Peyer's patch (tissue), 4 donors: ENCODE data around the gene ECHS1. TPM values are rescaled to one million over a fixed set of nuclear protein-coding genes. Genes with fewer than 3 reads are reported as not detected.
"Not testable (repeated sequence)": the region's sequence is repeated elsewhere in the genome, so short reads cannot be mapped to it uniquely, and the experiment has no call there.

Experiments
- DNase-seq, 3 donors: peaks; one replicate each; pipeline ENCODE4 v3.0.0-alpha.2; 2017 to 2019
- H3K27ac ChIP-seq, 4 donors: fragments of 200-600 bp; sonication (generic); one replicate each; pipeline ENCODE4 v1.5.1; 2016 to 2019
- H3K27me3 ChIP-seq, 2 donors: fragments of 200-600 bp; sonication (generic); one replicate each; pipeline ENCODE4 v1.5.1; 2019
- H3K36me3 ChIP-seq, 3 donors: fragments of 200-600 bp; sonication (generic); one replicate each; pipeline ENCODE4 v1.5.1; 2016 to 2019
- H3K4me1 ChIP-seq, 4 donors: fragments of 200-600 bp; sonication (generic); one replicate each; pipeline ENCODE4 v1.5.1; 2016 to 2019
- H3K4me3 ChIP-seq, 4 donors: fragments of 200-600 bp; sonication (generic); 1 replicate in 3 of 4; 2 replicates in 1 of 4; pipeline ENCODE4 v1.5.1; 2016 to 2019; ENCODE audit warnings: mild to moderate bottlenecking in 1 of 4
- H3K9me3 ChIP-seq, 4 donors: fragments of 200-600 bp; sonication (generic); one replicate each; pipeline ENCODE4 v1.5.1; 2016 to 2019; ENCODE audit warnings: mild to moderate bottlenecking in 1 of 4
- POLR2A ChIP-seq, 2 donors: fragments of 450-650 bp; IDR thresholded peaks; one replicate each; pipeline ENCODE4 v1.5.1; 2017; ENCODE audit warnings: antibody characterized with exemption in 2 of 2, mild to moderate bottlenecking in 2 of 2, moderate library complexity in 2 of 2
- total RNA-seq, 4 donors: library from RNA; depleted of rRNA; stranded (reverse); fragments of >200 nt; gene quantifications; one replicate each; pipeline ENCODE4 v1.1.0, GENCODE V29; 2016
- TF ChIP-seq, protein P1 (sequence below), 6 experiments: fragments of 450-650 bp in 4 of 6; fragments of 200-600 bp in 2 of 6; sonication (generic) in 1 of 6; IDR thresholded peaks; one replicate each; pipeline ENCODE4 v1.5.1; 2017 to 2019; ENCODE audit warnings: antibody characterized with exemption in 6 of 6, mild to moderate bottlenecking in 3 of 6, moderate library complexity in 1 of 6

ECHS1 gene
- total RNA-seq, 4 donors from 2014 or later: 87.5 to 211 (median 172) TPM

DNA sequence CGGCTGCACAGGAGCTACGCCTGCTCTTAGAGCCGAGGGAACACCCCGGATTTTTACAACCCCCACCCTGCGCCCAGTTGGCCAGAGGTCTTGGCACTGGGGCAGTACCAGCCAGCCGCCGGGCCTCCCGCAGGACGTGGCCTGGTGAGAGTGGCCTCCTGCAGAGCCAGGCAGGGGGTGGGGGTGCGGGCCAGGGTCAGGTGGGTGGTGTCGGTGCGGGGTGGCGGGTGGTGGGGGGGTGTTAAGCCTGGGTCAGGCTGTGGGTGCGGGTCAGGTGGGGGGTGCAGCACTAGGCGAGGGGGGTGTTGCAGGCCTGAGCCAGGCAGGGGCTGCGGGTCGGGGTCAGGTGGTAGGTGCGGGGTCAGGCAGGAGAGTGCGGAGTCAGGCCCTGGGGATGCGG, 647 bp downstream of the ECHS1 start:
- Histone ChIP-seq H3K9me3 (no peaks in the 10 kb centered on the region), H3K36me3 (peaks cover 0 to 35% (median 0%) of the 10 kb centered on the region in 3 donors), H3K4me3 (peak overlapping the region; percentile 85 to 99 (median 90)), H3K4me1 (peaks cover 0 to 21% (median 9%) of the 10 kb centered on the region in 4 donors), H3K27ac (peak overlapping the region in 2 of 4 donors; percentile 46 to 92), H3K27me3 (no peaks in the 10 kb centered on the region)
- TF ChIP-seq, protein P1, sequence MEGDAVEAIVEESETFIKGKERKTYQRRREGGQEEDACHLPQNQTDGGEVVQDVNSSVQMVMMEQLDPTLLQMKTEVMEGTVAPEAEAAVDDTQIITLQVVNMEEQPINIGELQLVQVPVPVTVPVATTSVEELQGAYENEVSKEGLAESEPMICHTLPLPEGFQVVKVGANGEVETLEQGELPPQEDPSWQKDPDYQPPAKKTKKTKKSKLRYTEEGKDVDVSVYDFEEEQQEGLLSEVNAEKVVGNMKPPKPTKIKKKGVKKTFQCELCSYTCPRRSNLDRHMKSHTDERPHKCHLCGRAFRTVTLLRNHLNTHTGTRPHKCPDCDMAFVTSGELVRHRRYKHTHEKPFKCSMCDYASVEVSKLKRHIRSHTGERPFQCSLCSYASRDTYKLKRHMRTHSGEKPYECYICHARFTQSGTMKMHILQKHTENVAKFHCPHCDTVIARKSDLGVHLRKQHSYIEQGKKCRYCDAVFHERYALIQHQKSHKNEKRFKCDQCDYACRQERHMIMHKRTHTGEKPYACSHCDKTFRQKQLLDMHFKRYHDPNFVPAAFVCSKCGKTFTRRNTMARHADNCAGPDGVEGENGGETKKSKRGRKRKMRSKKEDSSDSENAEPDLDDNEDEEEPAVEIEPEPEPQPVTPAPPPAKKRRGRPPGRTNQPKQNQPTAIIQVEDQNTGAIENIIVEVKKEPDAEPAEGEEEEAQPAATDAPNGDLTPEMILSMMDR (IDR thresholded peaks at IDR 0.05): no peak
- no peak for TF ChIP-seq POLR2A (IDR thresholded peaks at IDR 0.05)
- DNase-seq: peak in 1 of 3 donors; percentile 65

DNA sequence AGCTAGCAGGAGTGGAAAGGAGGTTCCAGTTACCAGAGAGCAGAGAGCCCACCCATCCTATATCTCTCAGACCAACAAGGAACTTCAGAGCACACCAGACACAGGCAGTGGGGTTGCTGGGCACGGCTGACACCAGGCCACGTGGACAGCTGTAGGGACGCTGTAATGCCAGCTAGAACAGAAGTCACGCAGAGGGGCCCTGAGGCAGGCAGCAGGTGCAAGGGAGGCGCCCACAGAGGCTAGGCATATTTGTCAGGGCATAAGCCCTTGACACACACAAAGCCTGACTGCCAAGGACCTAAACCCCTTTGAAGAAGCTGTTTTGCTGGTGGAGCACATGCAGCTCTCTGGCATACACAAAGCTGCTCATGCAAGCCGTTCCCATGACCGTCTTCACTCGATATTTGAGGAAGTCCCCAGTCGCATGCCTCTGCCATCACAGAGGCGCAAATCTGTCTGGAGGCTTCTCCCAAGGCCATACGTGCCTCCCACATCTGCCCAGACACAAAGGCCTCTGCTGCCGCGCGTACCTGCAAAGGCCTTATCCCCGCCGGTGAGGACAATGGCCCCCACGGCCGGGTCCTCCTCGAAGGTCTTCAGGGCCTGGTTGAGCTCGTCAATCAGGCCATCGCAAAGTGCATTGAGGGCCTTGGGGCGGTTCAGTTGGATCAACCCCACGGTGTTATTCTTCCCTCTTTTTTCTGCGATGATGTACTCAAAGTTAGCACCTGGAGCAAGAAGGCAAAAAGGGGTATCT, 2.9 kb downstream of the ECHS1 start:
- no peaks in the 10 kb centered on the region for H3K9me3 ChIP-seq
- TF ChIP-seq, protein P1 (IDR thresholded peaks at IDR 0.05): no peak
- no peak for TF ChIP-seq POLR2A (IDR thresholded peaks at IDR 0.05)
- H3K4me3 ChIP-seq: no peak overlapping the region
- H3K36me3 ChIP-seq: peaks cover 0 to 54% (median 0%) of the 10 kb centered on the region in 3 donors
- peak in 1 of 3 donors; percentile 29 for DNase-seq
- no peak overlapping the region for H3K27ac ChIP-seq
- no peaks in the 10 kb centered on the region for H3K27me3 ChIP-seq
- peaks cover 0 to 29% (median 9%) of the 10 kb centered on the region in 4 donors for H3K4me1 ChIP-seq

DNA sequence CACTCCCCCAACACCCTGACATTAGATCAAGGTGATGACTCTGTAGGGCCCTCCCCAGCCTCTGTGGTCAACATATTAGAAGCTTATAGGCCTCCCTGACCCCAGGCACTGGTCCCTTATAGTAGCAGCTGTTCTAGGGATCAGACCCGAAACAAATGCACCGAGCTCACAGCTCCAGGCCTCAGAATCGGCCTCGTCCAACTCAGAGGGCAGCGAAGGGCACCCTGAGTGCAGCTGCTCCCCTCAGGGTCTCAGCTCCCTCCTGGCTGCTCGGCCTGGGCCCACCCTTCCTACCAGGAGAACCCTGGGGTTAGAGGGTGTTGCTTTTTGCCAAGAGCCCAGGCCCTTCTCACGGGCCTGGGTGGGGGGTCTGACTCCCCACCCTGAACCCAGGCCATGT, 5.0 kb downstream of the ECHS1 start:
- H3K36me3 ChIP-seq: peaks cover 0 to 75% (median 0%) of the 10 kb centered on the region in 3 donors
- DNase-seq: peak in 1 of 3 donors; percentile 33

DNA sequence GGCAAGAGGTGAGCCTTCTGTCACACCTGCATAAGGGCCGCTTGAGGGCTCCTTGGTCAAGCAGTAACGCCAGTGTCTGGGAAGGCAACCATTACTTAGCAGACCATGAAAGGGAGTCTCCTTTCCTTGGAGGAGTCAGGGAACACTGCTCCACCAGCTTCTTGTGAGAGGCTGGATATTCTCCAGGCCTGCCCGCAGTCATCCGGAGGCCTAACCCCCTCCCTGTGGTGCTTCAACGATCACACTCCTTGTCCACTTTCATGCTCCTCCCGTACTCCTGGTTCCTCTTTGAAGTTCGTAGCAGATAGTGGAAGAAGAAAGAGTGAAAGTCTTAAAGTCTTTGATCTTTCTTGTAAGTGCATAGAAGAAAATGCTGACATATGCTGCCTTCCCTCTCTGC, 5.7 kb downstream of the ECHS1 start:
- H3K27ac ChIP-seq, H3K4me3 ChIP-seq, H3K9me3 ChIP-seq, H3K27me3 ChIP-seq, DNase-seq: not testable (repeated sequence)
- peaks cover 0 to 30% (median 3%) of the 10 kb centered on the region in 4 donors for H3K4me1 ChIP-seq
- H3K36me3 ChIP-seq: peaks cover 0 to 82% (median 0%) of the 10 kb centered on the region in 3 donors

More for the DNA sequence above, 5.0 kb downstream of the ECHS1 start:
- Histone ChIP-seq H3K9me3 (no peaks in the 10 kb centered on the region), H3K27me3 (no peaks in the 10 kb centered on the region), H3K27ac (no peak overlapping the region), H3K4me3 (no peak overlapping the region), H3K4me1 (peaks cover 0 to 32% (median 5%) of the 10 kb centered on the region in 4 donors)
- TF ChIP-seq, protein P1 (IDR thresholded peaks at IDR 0.05): no peak
- no peak for TF ChIP-seq POLR2A (IDR thresholded peaks at IDR 0.05)

DNA sequence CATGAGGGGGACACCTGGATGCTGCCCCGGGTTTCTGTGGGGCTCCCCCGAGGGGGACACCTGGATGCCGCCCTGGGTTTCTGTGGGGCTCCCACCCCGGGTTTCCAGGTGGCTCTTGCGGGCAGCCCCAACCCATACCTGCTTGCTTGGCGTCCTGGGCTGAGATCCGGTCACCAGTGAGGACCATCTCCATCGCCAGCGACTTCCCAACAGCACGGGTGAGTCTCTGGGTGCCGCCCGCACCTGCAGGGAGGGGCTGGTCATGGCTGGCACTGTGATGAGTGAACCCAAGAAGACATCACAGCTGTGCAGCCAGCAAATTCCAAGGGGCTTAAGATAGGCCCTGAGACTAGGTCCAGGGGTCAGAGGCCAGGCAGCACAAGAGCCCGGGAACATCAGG, 6.4 kb downstream of the ECHS1 start:
- no peak overlapping the region for H3K4me3 ChIP-seq
- H3K9me3 ChIP-seq: no peaks in the 10 kb centered on the region
- no peak for DNase-seq
- peaks cover 0 to 23% (median 0%) of the 10 kb centered on the region in 4 donors for H3K4me1 ChIP-seq
- peaks cover 0 to 88% (median 0%) of the 10 kb centered on the region in 3 donors for H3K36me3 ChIP-seq
- H3K27me3 ChIP-seq: no peaks in the 10 kb centered on the region
- H3K27ac ChIP-seq: no peak overlapping the region
- TF ChIP-seq POLR2A (IDR thresholded peaks at IDR 0.05): no peak

DNA sequence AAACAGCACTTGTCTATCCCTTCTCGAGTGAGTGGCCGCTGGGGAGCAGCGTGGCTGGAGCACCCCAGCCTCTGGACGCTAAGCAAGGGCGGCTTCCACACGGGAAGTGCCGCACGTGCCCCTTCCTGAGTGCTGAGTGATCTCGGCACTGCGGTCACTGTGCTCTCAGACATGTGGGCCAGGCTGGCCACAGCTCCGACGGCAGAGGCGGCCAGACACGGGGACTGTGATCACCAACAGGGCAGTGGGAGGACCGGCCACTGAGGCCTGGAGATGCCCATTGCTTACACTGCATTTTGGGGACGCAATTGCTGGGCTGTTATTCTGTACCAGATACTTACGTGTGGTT, 7.0 kb downstream of the ECHS1 start:
- peak overlapping the region in 1 of 4 donors; percentile 53 for H3K27ac ChIP-seq
- H3K27me3 ChIP-seq: no peaks in the 10 kb centered on the region
- DNase-seq: no peak
- H3K4me1 ChIP-seq: peaks cover 0 to 25% (median 0%) of the 10 kb centered on the region in 4 donors
- H3K36me3 ChIP-seq: peaks cover 0 to 84% (median 0%) of the 10 kb centered on the region in 3 donors
- H3K4me3 ChIP-seq: no peak overlapping the region
- H3K9me3 ChIP-seq: no peaks in the 10 kb centered on the region
- TF ChIP-seq, protein P1 (IDR thresholded peaks at IDR 0.05): no peak
- no peak for TF ChIP-seq POLR2A (IDR thresholded peaks at IDR 0.05)
